MCF 10A (cell line): ENCODE data around the gene COLEC11. TPM values are rescaled to one million over a fixed set of nuclear protein-coding genes. Genes with fewer than 3 reads are reported as not detected.

Source experiments
- BruUV-seq: library from RNA; stranded (reverse); fragments of 400-500 nt; replicated peaks from 2 replicates; lab custom pipeline; 2021; lab: Mats Ljungman, UMichigan
- CTCF ChIA-PET: fragments of 300-600 bp; sonication (Branson Sonifier 250); formaldehyde crosslinking; extraction: SDS; loops from one replicate; lab custom pipeline; 2021; ENCODE audit warnings: antibody characterized with exemption, inconsistent platforms; lab: Yijun Ruan, JAX
- POLR2A ChIA-PET: fragments of 300-600, 350-650 bp; sonication (Branson Sonifier 250); formaldehyde crosslinking; extraction: SDS; loops from one replicate; lab custom pipeline; 2020; ENCODE audit warnings: antibody characterized with exemption, inconsistent platforms; lab: Yijun Ruan, JAX
- DNase-seq: peaks from one replicate; pipeline ENCODE4 v3.0.0-alpha.2; 2018; ENCODE audit not compliant: unreplicated experiment
- H3K27ac Mint-ChIP-seq: one replicate; pipeline ENCODE4 v1.8.0; 2022; ENCODE audit warnings: mild to moderate bottlenecking, low read depth, mixed read lengths; ENCODE audit not compliant: unreplicated experiment
- H3K27me3 Mint-ChIP-seq: one replicate; pipeline ENCODE4 v1.8.0; 2022; ENCODE audit warnings: mixed read lengths; ENCODE audit not compliant: insufficient read depth, unreplicated experiment
- H3K36me3 Mint-ChIP-seq: one replicate; pipeline ENCODE4 v1.8.0; 2022; ENCODE audit warnings: mild to moderate bottlenecking, moderate library complexity, mixed read lengths; ENCODE audit not compliant: insufficient read depth, unreplicated experiment
- H3K4me1 Mint-ChIP-seq: one replicate; pipeline ENCODE4 v1.8.0; 2022; ENCODE audit warnings: mixed read lengths; ENCODE audit not compliant: insufficient read depth, unreplicated experiment
- H3K4me3 Mint-ChIP-seq: one replicate; pipeline ENCODE4 v1.8.0; 2022; ENCODE audit warnings: mild to moderate bottlenecking, moderate library complexity, mixed read lengths; ENCODE audit not compliant: unreplicated experiment
- H3K9me3 Mint-ChIP-seq: one replicate; pipeline ENCODE4 v1.8.0; 2022; ENCODE audit warnings: mixed read lengths; ENCODE audit not compliant: unreplicated experiment
- intact Hi-C: fragments of 100-400 bp; cut with micrococcal nuclease; formaldehyde crosslinking; loops from 2 replicates; pipeline ENCODE4 v1.14.1; 2022
- total RNA-seq: library from RNA; stranded (reverse); gene quantifications from 2 replicates; pipeline ENCODE4 v1.2.3, GENCODE V29; 2022
- TF ChIP-seq, protein P1 (sequence below): fragments of 200-600 bp; IDR thresholded peaks from one replicate; pipeline ENCODE4 v1.8.0; 2022; ENCODE audit warnings: antibody characterized with exemption, mild to moderate bottlenecking; ENCODE audit not compliant: unreplicated experiment

Gene COLEC11
- total RNA-seq, 1 experiment from 2014 or later: not detected

DNA sequence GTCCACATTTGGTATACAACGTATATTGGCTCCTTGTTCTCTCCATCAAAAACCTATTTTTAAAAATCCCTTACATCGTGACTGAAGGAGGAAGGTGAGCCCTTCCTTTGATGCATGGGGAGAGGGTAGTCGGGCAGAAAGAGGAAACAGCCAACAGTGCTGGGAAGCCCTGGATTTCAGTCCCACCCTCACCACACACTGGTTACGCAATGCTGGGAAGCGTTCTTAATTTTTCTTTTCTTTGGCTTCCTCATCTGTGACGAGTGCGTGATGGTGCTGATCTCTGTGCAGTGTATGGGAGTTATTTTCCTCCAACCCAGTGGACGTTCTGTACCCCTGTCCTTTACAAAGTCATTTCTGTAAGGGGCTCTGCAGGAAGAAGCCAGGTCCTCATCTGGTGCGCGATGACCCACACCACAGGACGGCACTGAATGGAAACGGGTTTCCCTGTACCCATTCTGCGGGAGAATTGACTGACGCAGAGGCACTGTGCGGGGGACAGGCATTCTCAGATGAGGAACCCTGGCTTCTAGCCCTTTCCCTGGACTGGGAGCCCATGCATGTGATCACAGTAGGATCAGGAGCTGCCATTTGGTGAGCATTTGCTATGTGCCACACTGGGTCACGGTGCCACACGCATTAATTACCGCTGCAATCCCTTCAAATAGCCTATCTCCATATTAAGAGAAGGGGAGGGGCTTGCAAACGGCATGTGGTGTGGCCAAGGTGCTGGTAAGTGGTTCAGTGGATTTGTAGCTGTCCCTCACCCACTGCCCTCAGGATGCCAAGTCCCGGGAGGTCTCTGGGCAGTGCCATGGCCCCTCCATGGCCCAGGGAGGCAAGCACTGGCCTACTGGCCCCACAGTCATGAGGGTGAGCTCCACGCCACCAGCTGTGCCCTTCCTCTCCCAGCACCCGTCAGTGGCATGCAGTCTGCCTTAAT is 4.3 kb downstream of the COLEC11 start:
- BruUV-seq: no TSS peak
- H3K27me3 Mint-ChIP-seq: peaks cover 11% of the 10 kb centered on the region
- CTCF ChIA-PET: no interaction called here

DNA sequence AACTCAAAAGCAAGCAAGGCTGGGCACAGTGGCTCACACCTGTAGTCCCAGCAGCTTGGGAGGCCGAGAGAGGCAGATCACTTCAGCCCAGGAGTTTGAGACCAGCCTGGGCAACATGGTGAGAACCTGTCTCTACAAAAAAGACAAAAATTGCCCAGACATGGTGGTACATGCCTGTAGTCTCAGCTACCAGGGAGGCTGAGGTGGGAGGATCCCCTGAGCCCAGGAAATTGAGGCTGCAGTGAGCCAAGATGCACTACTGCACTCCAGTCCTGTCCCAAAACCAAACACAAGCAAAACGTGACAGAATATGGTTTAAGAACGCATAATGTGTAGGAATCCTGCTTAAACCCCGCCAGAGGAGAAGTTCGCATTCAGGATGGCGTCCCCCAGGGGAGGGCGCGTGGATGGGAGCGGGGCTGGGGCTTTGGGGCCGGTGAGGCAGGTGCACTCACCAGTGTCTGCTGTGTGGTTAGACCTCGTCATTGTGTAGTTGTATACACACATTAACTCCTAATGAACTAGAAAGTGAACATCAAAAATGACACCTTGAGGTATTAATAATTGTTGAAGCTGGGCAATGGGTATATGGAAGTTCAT is 5.4 kb downstream of the COLEC11 start:
- CTCF ChIA-PET: interaction anchor here (0.6 kb wide), 1 partner anchor 127 kb away, joined by 3 read pairs; no protein-coding TSS in a partner anchor
- H3K4me1 Mint-ChIP-seq: no peaks in the 10 kb centered on the region

More for the DNA sequence above, 4.3 kb downstream of the COLEC11 start:
- Mint-ChIP-seq H3K4me3 (no peak overlapping the region), H3K9me3 (no peaks in the 10 kb centered on the region), H3K4me1 (no peaks in the 10 kb centered on the region), H3K36me3 (no peaks in the 10 kb centered on the region), H3K27ac (no peak overlapping the region)
- POLR2A ChIA-PET: interaction anchor here (0.6 kb wide), 1 partner anchor 14 kb away, joined by 3 read pairs; no protein-coding TSS in a partner anchor
- intact Hi-C loops: no loop called here
- TF ChIP-seq, protein P1, sequence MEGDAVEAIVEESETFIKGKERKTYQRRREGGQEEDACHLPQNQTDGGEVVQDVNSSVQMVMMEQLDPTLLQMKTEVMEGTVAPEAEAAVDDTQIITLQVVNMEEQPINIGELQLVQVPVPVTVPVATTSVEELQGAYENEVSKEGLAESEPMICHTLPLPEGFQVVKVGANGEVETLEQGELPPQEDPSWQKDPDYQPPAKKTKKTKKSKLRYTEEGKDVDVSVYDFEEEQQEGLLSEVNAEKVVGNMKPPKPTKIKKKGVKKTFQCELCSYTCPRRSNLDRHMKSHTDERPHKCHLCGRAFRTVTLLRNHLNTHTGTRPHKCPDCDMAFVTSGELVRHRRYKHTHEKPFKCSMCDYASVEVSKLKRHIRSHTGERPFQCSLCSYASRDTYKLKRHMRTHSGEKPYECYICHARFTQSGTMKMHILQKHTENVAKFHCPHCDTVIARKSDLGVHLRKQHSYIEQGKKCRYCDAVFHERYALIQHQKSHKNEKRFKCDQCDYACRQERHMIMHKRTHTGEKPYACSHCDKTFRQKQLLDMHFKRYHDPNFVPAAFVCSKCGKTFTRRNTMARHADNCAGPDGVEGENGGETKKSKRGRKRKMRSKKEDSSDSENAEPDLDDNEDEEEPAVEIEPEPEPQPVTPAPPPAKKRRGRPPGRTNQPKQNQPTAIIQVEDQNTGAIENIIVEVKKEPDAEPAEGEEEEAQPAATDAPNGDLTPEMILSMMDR: no peak
- DNase-seq: no peak

DNA sequence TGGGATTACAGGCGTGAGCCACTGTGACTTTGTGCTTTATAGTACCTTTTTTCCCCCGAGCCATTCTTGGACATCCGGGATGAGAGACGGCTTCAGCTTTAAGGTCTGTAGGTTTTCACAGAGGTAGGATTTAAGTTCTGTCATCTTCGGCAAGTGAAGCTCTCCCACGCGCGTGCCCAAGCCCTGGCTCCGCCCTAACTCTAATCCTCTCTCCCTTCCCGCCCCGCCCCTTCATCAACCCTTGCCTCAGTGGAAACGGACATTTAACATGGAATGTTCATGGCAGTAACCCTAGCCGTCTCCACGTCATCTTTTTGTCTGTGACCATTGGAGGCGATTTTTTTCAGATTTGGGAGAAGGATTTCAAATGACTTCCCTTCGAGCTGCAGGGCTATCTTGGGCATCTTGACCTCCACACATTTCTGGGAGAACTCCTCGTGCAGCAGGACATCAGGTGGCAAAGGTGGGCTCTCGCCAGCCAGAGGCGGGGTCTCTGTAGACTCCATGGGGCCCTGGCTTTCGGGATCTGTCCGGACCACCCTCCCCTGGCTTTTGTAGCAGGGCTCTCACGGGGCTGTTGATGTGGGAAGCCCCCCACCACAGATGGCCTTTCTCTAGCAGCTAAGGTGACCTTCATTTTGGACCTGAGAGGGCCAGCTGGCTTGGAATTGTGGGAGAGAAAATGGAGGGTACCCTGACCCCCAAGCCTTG is 6.8 kb downstream of the COLEC11 start:
- DNase-seq: no peak
- no TSS peak for BruUV-seq
- CTCF ChIA-PET: no interaction called here
- POLR2A ChIA-PET: interaction anchor here (0.5 kb wide), 1 partner anchor 83 kb away, joined by 3 read pairs; no protein-coding TSS in a partner anchor
- H3K36me3 Mint-ChIP-seq: no peaks in the 10 kb centered on the region
- no peaks in the 10 kb centered on the region for H3K4me1 Mint-ChIP-seq
- peaks cover 11% of the 10 kb centered on the region for H3K27me3 Mint-ChIP-seq
- H3K27ac Mint-ChIP-seq: no peak overlapping the region
- H3K4me3 Mint-ChIP-seq: no peak overlapping the region
- TF ChIP-seq, protein P1: no peak
- no peaks in the 10 kb centered on the region for H3K9me3 Mint-ChIP-seq
- intact Hi-C loops: no loop called here

More for the DNA sequence above, 5.4 kb downstream of the COLEC11 start:
- Mint-ChIP-seq H3K4me3 (no peak overlapping the region), H3K27ac (no peak overlapping the region), H3K27me3 (peaks cover 11% of the 10 kb centered on the region), H3K36me3 (no peaks in the 10 kb centered on the region), H3K9me3 (no peaks in the 10 kb centered on the region)
- TF ChIP-seq, protein P1: no peak
- BruUV-seq: no TSS peak
- intact Hi-C loops: no loop called here
- no peak for DNase-seq
- POLR2A ChIA-PET: interaction anchor here (0.6 kb wide), 1 partner anchor 13 kb away, joined by 3 read pairs; no protein-coding TSS in a partner anchor
